ENCODE data around the gene IER5. TPM values are rescaled to one million over a fixed set of nuclear protein-coding genes. Genes with fewer than 3 reads are reported as not detected.

Gene IER5
- total RNA-seq, 1 experiment from 2014 or later: 21.2 TPM

DNA sequence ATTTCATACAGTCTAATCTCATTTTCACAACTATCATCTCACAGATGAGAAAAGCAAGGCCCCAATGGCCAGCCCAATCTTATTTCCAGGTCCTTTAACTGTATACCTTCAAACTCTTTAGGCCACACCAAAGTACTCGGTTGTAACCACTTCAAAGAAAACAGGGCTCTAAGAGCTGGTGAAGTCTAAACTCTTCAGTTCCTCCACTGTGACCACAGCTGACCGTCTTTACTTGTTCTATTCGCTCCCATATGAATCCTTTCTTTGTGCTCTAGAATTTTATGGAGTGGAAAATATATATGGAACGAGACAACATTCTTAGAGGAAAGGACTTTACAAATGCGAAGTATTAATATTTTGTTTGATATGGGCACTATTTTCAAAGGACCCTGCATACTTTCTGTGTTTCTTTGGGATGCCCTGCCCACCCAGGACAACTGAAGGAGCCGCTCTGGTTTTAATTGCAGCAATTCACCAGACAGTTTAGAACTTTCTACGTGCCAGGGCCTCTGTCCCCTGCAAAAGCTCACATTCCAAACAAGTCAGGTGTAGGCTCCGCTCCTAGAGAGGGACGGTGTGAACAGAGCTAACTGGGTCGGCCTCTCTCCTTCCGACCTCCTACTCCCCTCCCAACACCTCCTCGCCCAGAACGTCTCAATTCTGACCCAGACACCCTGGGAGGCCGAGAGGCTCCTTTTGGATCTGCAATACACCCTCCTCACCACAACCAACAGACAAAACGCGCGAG, 15.7 kb downstream of the IER5 start:
- no peaks in the 10 kb centered on the region for H3K9me2 ChIP-seq (ENCODE audit: insufficient read depth)
- peaks cover 37% of the 10 kb centered on the region for H3F3A ChIP-seq (ENCODE audit: insufficient read depth, low read depth)
- H3K4me3 ChIP-seq: peak overlapping the region; percentile 64
- peak overlapping the region; percentile 99 for H3K4me2 ChIP-seq
- DNase-seq: peak in 1 of 2 experiments; percentile 54
- H3K27me3 ChIP-seq (ENCODE audit: insufficient read depth, low read depth): no peaks in the 10 kb centered on the region
- BruUV-seq (replicated peaks): no TSS peak
- H3K4me1 ChIP-seq (replicated peaks; ENCODE audit: insufficient read depth): peaks cover 71% of the 10 kb centered on the region
- H3K27ac ChIP-seq: peak overlapping the region; percentile 96
- H3K36me3 ChIP-seq (ENCODE audit: low read depth): no peaks in the 10 kb centered on the region
- ChIA-PET POLR2A (ENCODE audit: unreplicated experiment) (interaction anchor here (0.5 to 1.4 kb wide), 6 partner anchors 14 to 38 kb away, joined by 3 to 10 read pairs (median 7); no protein-coding TSS in a partner anchor), CTCF (interaction anchor here (0.6 to 0.9 kb wide), 3 partner anchors 13 to 15 kb away, joined by 3 to 4 read pairs (median 3); no protein-coding TSS in a partner anchor)
- H4K20me1 ChIP-seq (ENCODE audit: insufficient read depth): no peaks in the 10 kb centered on the region
- H3K79me2 ChIP-seq (ENCODE audit: low read depth): peaks cover 28% of the 10 kb centered on the region
- intact Hi-C loops (cut with micrococcal nuclease; ENCODE audit: unreplicated experiment): no loop called here
- no peak overlapping the region for H2AFZ ChIP-seq
- no peaks in the 10 kb centered on the region for H3K9me3 ChIP-seq (ENCODE audit: insufficient read depth, low read depth)
- TF ChIP-seq, protein P1, sequence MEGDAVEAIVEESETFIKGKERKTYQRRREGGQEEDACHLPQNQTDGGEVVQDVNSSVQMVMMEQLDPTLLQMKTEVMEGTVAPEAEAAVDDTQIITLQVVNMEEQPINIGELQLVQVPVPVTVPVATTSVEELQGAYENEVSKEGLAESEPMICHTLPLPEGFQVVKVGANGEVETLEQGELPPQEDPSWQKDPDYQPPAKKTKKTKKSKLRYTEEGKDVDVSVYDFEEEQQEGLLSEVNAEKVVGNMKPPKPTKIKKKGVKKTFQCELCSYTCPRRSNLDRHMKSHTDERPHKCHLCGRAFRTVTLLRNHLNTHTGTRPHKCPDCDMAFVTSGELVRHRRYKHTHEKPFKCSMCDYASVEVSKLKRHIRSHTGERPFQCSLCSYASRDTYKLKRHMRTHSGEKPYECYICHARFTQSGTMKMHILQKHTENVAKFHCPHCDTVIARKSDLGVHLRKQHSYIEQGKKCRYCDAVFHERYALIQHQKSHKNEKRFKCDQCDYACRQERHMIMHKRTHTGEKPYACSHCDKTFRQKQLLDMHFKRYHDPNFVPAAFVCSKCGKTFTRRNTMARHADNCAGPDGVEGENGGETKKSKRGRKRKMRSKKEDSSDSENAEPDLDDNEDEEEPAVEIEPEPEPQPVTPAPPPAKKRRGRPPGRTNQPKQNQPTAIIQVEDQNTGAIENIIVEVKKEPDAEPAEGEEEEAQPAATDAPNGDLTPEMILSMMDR (conservative IDR thresholded peaks at IDR 0.05): no peak
- no peak for TF ChIP-seq EZH2 (IDR thresholded peaks at IDR 0.05; ENCODE audit: low read depth)

GRCh38 chr1:181104790-181105133, 16.3 kb downstream of the IER5 start:
- Histone ChIP-seq H3K27ac (peak overlapping the region; percentile 96), H3F3A (ENCODE audit: insufficient read depth, low read depth) (peaks cover 31% of the 10 kb centered on the region), H3K27me3 (ENCODE audit: insufficient read depth, low read depth) (no peaks in the 10 kb centered on the region), H3K9me3 (ENCODE audit: insufficient read depth, low read depth) (no peaks in the 10 kb centered on the region), H3K36me3 (ENCODE audit: low read depth) (no peaks in the 10 kb centered on the region), H3K79me2 (ENCODE audit: low read depth) (peaks cover 28% of the 10 kb centered on the region), H2AFZ (no peak overlapping the region), H3K4me3 (peak overlapping the region; percentile 64), H3K4me1 (replicated peaks; ENCODE audit: insufficient read depth) (peaks cover 70% of the 10 kb centered on the region), H3K4me2 (peak overlapping the region; percentile 99), H3K9me2 (ENCODE audit: insufficient read depth) (no peaks in the 10 kb centered on the region), H4K20me1 (ENCODE audit: insufficient read depth) (no peaks in the 10 kb centered on the region)
- intact Hi-C loops (cut with micrococcal nuclease; ENCODE audit: unreplicated experiment): no loop called here
- TSS peak; percentile 55 for BruUV-seq (replicated peaks)
- no peak for DNase-seq
- TF ChIP-seq, protein P1 (conservative IDR thresholded peaks at IDR 0.05): peak; percentile 35; the same call in 1 of the 2 replicates
- no peak for TF ChIP-seq EZH2 (IDR thresholded peaks at IDR 0.05; ENCODE audit: low read depth)
- POLR2A ChIA-PET (ENCODE audit: unreplicated experiment): interaction anchor here (0.6 to 1.4 kb wide), 7 partner anchors 10 to 72 kb away, joined by 3 to 52 read pairs (median 10); no protein-coding TSS in a partner anchor
- CTCF ChIA-PET: interaction anchor here (0.6 to 1.0 kb wide), 7 partner anchors 13 to 223 kb away, joined by 3 to 9 read pairs (median 4); no protein-coding TSS in a partner anchor

DNA sequence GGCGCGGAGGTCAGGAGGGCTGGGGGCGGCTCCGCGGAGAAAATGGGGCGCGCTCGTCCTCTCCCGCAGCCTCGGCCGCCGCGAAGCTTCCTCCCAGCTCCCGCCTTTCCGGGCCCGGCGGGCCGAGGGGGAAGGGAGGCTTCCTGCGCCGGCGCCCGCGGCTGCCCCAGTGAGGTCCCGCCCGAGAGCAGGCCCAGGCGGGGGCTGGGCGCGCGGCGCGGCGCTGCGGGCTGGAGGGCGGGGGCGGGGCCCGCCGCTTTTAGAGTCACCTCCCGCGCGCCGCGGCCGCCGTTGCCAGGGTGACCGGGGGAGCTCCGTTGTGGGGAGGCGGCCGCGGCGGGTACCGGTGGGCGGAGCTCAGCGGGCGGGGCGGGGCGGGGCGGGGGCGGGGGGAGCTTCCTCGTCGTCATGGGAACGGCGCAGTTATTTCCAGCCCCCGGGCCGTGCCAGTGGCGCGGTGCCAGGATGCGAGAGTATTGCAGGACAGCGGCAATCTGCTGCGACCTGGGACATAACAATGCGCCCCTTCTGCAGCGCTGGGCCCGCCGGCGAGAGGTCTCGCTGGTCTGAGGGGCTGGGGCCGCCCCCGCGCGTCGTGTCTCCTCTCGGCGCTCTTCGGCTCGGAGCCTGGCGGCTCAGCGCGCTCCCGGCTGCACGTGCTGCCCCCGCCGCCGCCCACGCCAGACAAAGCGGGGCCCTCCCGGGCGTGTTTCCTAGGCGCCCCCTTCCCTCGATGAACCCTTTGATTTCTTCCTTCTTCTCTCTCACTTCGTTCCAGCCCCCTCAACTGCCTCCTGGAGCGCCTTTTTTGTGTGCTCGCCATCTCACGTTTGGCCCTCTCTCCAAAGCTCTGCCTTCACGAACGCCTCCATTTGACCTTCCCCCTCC, 16.9 kb downstream of the IER5 start:
- intact Hi-C loops (cut with micrococcal nuclease; ENCODE audit: unreplicated experiment): no loop called here
- peak; percentile 69 to 94 for DNase-seq
- H3K9me3 ChIP-seq (ENCODE audit: insufficient read depth, low read depth): no peaks in the 10 kb centered on the region
- peak overlapping the region; percentile 64 for H3K4me3 ChIP-seq
- no peaks in the 10 kb centered on the region for H3K9me2 ChIP-seq (ENCODE audit: insufficient read depth)
- BruUV-seq (replicated peaks): no TSS peak
- ChIA-PET POLR2A (ENCODE audit: unreplicated experiment) (interaction anchor here (0.6 to 1.4 kb wide), 8 partner anchors 9 to 555 kb away, joined by 3 to 52 read pairs (median 9); no protein-coding TSS in a partner anchor), CTCF (interaction anchor here (0.6 to 1.0 kb wide), 7 partner anchors 12 to 224 kb away, joined by 3 to 9 read pairs (median 4); no protein-coding TSS in a partner anchor)
- H4K20me1 ChIP-seq (ENCODE audit: insufficient read depth): no peaks in the 10 kb centered on the region
- no peaks in the 10 kb centered on the region for H3K27me3 ChIP-seq (ENCODE audit: insufficient read depth, low read depth)
- H3K4me1 ChIP-seq (replicated peaks; ENCODE audit: insufficient read depth): peaks cover 70% of the 10 kb centered on the region
- peaks cover 26% of the 10 kb centered on the region for H3F3A ChIP-seq (ENCODE audit: insufficient read depth, low read depth)
- no peaks in the 10 kb centered on the region for H3K36me3 ChIP-seq (ENCODE audit: low read depth)
- peak overlapping the region; percentile 99 for H3K4me2 ChIP-seq
- H3K27ac ChIP-seq: peak overlapping the region; percentile 96
- peaks cover 29% of the 10 kb centered on the region for H3K79me2 ChIP-seq (ENCODE audit: low read depth)
- no peak overlapping the region for H2AFZ ChIP-seq
- TF ChIP-seq, protein P1 (conservative IDR thresholded peaks at IDR 0.05): no peak
- no peak for TF ChIP-seq EZH2 (IDR thresholded peaks at IDR 0.05; ENCODE audit: low read depth)

All from PC-9 (cell line).